ENCODE data around the gene SLMAP. TPM values are rescaled to one million over a fixed set of nuclear protein-coding genes. Genes with fewer than 3 reads are reported as not detected.
"Not testable (repeated sequence)": the region's sequence is repeated elsewhere in the genome, so short reads cannot be mapped to it uniquely, and the experiment has no call there.

The SLMAP gene
- total RNA-seq, 1 donor from 2014 or later, result 58.1 TPM

DNA sequence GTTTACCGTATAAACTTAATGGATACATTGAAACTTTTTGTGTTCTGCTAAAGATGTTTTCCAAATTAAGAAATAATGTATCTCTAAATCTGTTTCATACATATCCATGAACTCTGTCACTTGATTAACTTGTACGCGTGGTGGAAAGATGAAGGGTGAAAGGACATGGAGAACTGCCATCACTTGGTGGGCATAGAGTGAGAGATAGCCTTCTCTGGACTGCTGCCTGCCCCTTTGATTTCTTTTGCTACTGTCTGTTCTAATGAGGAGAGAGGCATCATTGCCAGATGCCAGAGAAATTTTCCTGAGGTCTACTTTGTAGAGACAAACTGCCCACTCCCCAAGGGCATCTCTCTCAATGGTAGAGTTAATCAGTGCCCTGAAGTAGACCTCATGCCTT, 120.5 kb downstream of the SLMAP start:
- no peak overlapping the region for H3K4me3 Mint-ChIP-seq
- intact Hi-C loops (cut with micrococcal nuclease), result no loop called here
- no peaks in the 10 kb centered on the region for H3K27me3 Mint-ChIP-seq
- no peaks in the 10 kb centered on the region for H3K9me3 Mint-ChIP-seq
- H3K4me1 Mint-ChIP-seq, result peaks cover 4% of the 10 kb centered on the region
- DNase-seq, result no peak
- peaks cover 10% of the 10 kb centered on the region for H3K36me3 Mint-ChIP-seq (ENCODE audit: low read depth)
- H3K27ac Mint-ChIP-seq, result no peak overlapping the region

DNA sequence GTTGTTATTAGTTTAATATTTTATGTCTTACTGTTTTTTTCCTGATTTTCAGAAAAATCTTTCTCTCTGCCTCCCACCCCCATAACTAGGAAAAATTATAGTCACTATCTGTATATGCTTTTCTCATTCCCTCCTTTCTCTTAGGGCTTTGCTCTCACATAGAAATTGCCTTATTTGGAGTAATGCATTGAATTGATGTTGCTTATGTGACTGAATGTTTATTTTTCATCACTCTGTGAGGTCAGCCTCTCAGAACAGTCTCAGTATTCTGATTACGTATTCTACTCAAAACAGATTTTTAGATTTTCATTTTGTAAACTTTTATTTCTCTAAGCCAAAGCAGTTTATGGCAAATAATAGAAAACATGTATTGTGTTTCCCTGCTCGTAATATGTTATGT, 121.0 kb downstream of the SLMAP start:
- intact Hi-C loops (cut with micrococcal nuclease), result no loop called here
- Mint-ChIP-seq H3K27me3 (no peaks in the 10 kb centered on the region), H3K36me3 (ENCODE audit: low read depth) (peaks cover 10% of the 10 kb centered on the region), H3K4me3 (no peak overlapping the region), H3K27ac (no peak overlapping the region), H3K4me1 (peaks cover 4% of the 10 kb centered on the region), H3K9me3 (no peaks in the 10 kb centered on the region)
- DNase-seq, result no peak

DNA sequence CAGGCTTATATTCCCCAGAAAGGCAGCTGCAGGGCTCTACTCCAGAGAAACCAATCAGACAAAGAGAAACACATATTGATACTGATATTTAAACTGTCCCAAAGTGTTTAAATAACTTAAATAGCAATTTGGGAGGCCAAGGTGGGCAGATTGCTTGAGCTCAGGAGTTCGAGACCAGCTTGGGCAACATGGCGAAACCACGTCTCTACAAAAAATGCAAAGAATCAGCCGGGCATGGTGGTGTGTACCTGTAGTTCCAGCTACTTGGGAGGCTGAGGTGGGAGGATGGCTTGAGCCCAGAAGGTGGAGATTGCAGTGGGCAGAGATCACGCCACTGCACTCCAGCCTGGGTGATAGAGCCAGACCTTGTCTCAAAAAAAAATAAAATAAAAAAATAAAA, 128.3 kb downstream of the SLMAP start:
- H3K27me3 Mint-ChIP-seq; DNase-seq; H3K9me3 Mint-ChIP-seq; H3K4me1 Mint-ChIP-seq; intact Hi-C loops (cut with micrococcal nuclease); H3K4me3 Mint-ChIP-seq; H3K27ac Mint-ChIP-seq: not testable (repeated sequence)
- peaks cover 17% of the 10 kb centered on the region for H3K36me3 Mint-ChIP-seq (ENCODE audit: low read depth)

DNA sequence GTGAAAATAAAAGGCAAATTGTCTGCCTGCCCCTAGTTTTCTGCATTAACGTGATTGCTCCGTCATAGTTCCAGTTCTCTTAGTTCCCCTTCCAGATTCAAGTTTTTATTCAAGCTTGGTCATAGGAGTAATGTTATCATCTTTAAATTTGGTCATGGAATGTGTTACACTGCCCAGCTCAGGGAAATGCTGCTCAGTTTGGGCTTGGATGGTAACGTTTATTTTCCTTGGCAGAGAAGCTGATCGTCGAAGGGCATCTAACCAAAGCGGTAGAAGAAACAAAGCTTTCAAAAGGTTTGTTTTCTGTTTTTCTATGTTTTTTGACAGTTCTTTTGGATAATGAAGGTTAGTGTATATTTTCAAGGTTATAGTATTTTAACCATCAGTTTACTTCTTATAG, 133.7 kb downstream of the SLMAP start:
- DNase-seq, result no peak
- H3K4me3 Mint-ChIP-seq, result no peak overlapping the region
- intact Hi-C loops (cut with micrococcal nuclease), result no loop called here
- no peaks in the 10 kb centered on the region for H3K4me1 Mint-ChIP-seq
- H3K9me3 Mint-ChIP-seq, result no peaks in the 10 kb centered on the region
- H3K27ac Mint-ChIP-seq, result no peak overlapping the region
- no peaks in the 10 kb centered on the region for H3K27me3 Mint-ChIP-seq
- H3K36me3 Mint-ChIP-seq (ENCODE audit: low read depth), result peaks cover 18% of the 10 kb centered on the region

DNA sequence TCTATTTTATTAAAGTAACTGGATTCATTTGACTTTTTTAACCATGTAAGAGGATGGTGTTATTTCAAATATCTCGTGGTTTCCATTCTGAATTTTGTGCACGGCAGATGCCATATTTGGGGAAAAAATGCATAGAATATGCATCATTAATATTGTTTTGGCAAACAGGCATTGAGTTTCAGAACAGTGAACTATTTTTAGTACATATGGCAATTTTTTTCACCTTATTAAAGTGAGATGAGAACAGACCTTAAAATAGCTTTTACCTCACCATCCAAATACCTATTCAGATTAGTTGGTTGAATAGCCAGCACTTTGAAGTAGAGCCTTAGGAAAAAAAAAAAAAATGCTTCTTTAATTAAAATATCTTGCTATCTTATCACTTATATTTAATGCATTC, 134.8 kb downstream of the SLMAP start:
- peaks cover 12% of the 10 kb centered on the region for H3K36me3 Mint-ChIP-seq (ENCODE audit: low read depth)
- intact Hi-C loops (cut with micrococcal nuclease), result no loop called here
- no peaks in the 10 kb centered on the region for H3K27me3 Mint-ChIP-seq
- no peaks in the 10 kb centered on the region for H3K9me3 Mint-ChIP-seq
- no peak overlapping the region for H3K27ac Mint-ChIP-seq
- no peak for DNase-seq
- H3K4me1 Mint-ChIP-seq, result no peaks in the 10 kb centered on the region
- H3K4me3 Mint-ChIP-seq, result no peak overlapping the region

DNA sequence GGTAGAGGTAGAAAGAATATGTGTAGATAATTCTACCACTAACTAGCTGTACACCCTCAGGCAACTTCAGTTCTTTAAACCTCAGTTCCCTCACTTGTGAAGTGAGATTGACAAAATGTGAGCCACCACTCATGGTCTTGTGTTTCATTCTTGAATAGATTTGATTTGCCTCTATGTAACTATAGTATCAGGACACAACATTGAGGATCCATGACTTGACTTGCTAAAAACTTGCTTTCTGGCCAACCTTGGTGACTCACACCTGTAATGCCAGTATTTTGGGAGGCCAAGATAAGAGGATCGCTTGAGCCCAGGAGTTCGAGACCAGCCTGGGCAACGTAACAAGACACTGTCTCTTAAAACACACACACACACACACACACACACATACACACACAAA, 136.3 kb downstream of the SLMAP start:
- no peaks in the 10 kb centered on the region for H3K9me3 Mint-ChIP-seq
- H3K4me3 Mint-ChIP-seq, result no peak overlapping the region
- no peaks in the 10 kb centered on the region for H3K27me3 Mint-ChIP-seq
- intact Hi-C loops (cut with micrococcal nuclease), result no loop called here
- no peaks in the 10 kb centered on the region for H3K4me1 Mint-ChIP-seq
- peaks cover 17% of the 10 kb centered on the region for H3K36me3 Mint-ChIP-seq (ENCODE audit: low read depth)
- no peak for DNase-seq
- no peak overlapping the region for H3K27ac Mint-ChIP-seq

DNA sequence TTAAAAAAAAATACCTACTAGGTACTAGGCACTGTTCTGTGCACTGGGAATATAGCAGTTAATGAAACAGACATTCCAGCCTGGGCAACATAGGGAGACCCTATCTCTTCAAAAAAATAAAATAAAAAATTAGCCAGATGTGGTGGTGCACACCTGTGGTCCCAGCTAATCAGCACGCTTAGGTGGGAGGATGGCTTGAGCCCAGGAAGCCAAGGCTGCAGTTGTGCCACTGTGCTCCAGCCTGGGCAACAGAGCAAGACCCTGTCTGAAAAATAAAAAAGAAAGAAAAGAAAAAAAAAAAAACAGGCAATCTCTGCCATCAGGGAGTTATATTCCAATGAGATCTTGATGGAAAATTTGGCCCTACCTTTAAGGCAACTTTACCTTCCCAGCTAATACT, 137.0 kb downstream of the SLMAP start:
- Mint-ChIP-seq H3K27me3 (no peaks in the 10 kb centered on the region), H3K4me1 (no peaks in the 10 kb centered on the region), H3K9me3 (no peaks in the 10 kb centered on the region), H3K4me3 (no peak overlapping the region), H3K27ac (no peak overlapping the region), H3K36me3 (ENCODE audit: low read depth) (peaks cover 21% of the 10 kb centered on the region)
- intact Hi-C loops (cut with micrococcal nuclease), result no loop called here
- no peak for DNase-seq

DNA sequence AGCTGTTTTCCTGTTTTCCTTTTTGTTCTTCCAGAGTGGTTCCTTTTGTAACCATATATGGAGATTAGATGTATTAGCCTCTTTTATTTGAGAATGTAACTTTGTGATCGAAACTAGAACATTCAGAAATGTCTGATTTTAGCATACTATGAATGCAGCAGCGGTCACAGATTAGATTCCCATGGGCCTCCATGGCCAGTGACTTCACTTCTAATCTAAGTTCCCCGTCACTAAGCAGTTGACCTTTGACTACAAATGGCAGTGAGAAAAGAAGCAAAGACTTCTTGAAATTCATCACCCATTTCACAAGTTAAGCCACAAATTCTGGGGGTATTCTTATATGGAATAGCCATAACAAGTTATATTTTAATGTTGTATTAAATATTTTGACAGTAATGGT, 137.6 kb downstream of the SLMAP start:
- H3K27me3 Mint-ChIP-seq, result no peaks in the 10 kb centered on the region
- peaks cover 25% of the 10 kb centered on the region for H3K36me3 Mint-ChIP-seq (ENCODE audit: low read depth)
- H3K9me3 Mint-ChIP-seq, result no peaks in the 10 kb centered on the region
- no peak for DNase-seq
- intact Hi-C loops (cut with micrococcal nuclease), result no loop called here
- no peaks in the 10 kb centered on the region for H3K4me1 Mint-ChIP-seq
- no peak overlapping the region for H3K4me3 Mint-ChIP-seq
- no peak overlapping the region for H3K27ac Mint-ChIP-seq

DNA sequence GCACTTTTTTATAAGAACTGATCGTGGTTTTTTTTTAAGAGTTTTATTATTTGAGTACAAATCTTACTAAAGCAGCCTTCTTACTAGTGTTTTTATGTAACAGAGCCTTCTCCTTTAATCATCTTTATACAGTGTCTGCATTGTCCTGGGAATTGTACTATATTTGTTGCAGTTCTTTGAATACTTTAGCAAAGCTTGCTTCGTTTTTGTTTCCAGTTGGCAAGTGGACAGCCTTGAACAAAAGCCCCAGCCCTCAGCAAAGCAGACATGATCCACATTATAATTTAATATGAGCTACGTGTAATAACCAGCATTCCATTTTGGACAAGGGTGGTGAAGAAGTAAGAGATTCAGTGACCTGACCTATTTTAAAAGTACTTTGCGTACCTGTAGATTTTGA, 139.9 kb downstream of the SLMAP start:
- intact Hi-C loops (cut with micrococcal nuclease), result no loop called here
- peaks cover 30% of the 10 kb centered on the region for H3K36me3 Mint-ChIP-seq (ENCODE audit: low read depth)
- H3K9me3 Mint-ChIP-seq, result no peaks in the 10 kb centered on the region
- H3K4me1 Mint-ChIP-seq, result no peaks in the 10 kb centered on the region
- no peak overlapping the region for H3K27ac Mint-ChIP-seq
- no peak for DNase-seq
- H3K27me3 Mint-ChIP-seq, result no peaks in the 10 kb centered on the region
- H3K4me3 Mint-ChIP-seq, result no peak overlapping the region

DNA sequence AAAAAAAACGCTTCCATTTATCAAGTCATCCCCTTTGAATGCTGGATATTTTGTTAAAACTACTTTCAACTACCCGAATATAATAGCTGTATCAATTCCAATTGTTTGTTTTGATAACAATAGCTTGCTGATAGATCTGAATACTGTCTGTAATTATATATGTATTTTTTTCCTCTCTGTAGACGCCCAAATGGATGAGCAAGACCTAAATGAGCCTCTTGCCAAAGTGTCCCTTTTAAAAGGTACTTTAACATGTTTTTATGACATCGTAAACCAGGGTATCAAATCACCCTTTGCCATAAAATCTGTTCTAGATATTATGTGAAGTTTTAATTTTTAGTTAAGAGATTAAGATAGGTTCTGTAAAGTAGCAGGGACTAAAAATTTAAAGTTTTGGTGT, 140.6 kb downstream of the SLMAP start:
- Mint-ChIP-seq H3K36me3 (ENCODE audit: low read depth) (peaks cover 35% of the 10 kb centered on the region), H3K4me3 (no peak overlapping the region), H3K4me1 (no peaks in the 10 kb centered on the region), H3K27ac (no peak overlapping the region), H3K27me3 (no peaks in the 10 kb centered on the region), H3K9me3 (no peaks in the 10 kb centered on the region)
- no peak for DNase-seq
- intact Hi-C loops (cut with micrococcal nuclease), result no loop called here

DNA sequence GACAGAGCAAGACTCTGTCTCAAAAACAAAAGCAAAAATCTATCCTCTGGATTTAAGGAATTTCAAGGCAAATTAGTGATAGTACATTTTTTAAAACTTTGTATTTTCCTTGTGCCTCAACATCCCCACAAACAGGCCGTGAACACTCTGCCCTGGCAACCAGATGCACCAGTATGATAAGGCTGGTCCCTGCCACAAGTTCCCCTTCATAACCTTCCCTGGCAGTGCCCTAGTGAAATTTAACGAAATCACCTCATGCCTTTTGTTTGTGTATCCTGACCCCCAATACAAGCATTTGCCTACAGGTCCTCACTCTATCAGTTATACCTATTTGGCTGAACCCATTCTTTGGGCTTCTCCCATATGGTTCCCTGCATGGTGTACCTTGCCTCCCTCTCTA, 144.7 kb downstream of the SLMAP start:
- no peak for DNase-seq
- Mint-ChIP-seq H3K4me3 (no peak overlapping the region), H3K4me1 (no peaks in the 10 kb centered on the region), H3K27ac (no peak overlapping the region), H3K36me3 (ENCODE audit: low read depth) (peaks cover 40% of the 10 kb centered on the region), H3K9me3 (no peaks in the 10 kb centered on the region), H3K27me3 (no peaks in the 10 kb centered on the region)
- intact Hi-C loops (cut with micrococcal nuclease), result no loop called here

DNA sequence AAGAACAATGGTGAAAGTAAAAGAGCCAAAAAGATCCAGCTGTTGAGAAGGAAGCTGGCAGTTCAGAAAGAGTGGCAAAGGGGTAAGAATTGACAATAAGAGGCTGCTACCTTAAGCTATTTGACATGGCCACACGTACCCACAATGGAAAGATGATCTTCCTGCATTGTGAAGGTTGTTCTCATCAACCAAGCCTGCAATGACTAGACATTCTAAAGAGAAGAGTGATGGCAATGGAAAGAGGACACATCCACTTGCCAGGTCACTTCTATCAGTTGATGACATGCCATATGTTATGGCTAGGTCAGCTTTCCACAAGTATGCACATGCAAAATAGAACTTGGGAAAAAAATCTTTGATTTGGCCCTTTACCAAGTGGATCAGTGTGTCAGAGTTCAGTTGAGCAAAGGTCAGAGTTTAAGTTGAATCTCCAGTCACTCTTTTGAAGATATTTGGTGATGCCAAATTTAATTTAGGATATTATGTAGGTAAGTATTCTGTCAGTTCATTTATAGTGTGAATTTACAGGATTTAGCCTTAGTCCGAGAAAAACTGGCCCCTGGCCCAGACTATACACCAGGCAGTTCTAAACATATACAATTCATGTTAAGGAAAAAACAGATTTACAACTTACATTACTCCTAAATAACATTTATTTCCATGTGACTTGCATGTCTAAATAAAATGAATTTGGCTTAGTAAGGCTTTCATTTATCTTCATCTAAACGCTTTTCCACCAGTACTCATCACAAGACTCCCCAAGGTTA, 147.2 kb downstream of the SLMAP start:
- no peaks in the 10 kb centered on the region for H3K9me3 Mint-ChIP-seq
- no peaks in the 10 kb centered on the region for H3K4me1 Mint-ChIP-seq
- no peak overlapping the region for H3K27ac Mint-ChIP-seq
- intact Hi-C loops (cut with micrococcal nuclease), result no loop called here
- peaks cover 22% of the 10 kb centered on the region for H3K36me3 Mint-ChIP-seq (ENCODE audit: low read depth)
- no peak for DNase-seq
- H3K27me3 Mint-ChIP-seq, result no peaks in the 10 kb centered on the region
- no peak overlapping the region for H3K4me3 Mint-ChIP-seq

DNA sequence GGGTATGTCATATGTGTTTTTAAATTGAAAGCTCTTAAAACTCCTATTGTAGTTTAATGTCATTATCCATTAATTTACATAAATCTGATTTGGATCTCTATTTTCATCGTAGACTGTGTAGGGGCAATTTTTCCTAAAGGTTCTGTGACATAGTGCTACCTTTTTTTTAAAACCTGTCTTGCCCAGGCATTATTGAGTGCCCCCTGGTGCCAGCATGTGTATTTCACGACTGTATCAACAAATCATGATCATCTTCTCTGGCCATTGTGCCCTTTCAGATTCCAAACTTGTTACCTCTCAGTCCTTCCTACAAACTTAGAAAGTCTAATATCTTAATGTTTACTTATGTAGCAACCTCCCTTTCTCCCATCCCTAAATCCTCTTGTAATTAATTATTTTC, 154.9 kb downstream of the SLMAP start:
- no peaks in the 10 kb centered on the region for H3K9me3 Mint-ChIP-seq
- peak; percentile 66 for DNase-seq
- no peak overlapping the region for H3K4me3 Mint-ChIP-seq
- H3K4me1 Mint-ChIP-seq, result no peaks in the 10 kb centered on the region
- no peak overlapping the region for H3K27ac Mint-ChIP-seq
- intact Hi-C loops (cut with micrococcal nuclease), result no loop called here
- peaks cover 25% of the 10 kb centered on the region for H3K36me3 Mint-ChIP-seq (ENCODE audit: low read depth)
- no peaks in the 10 kb centered on the region for H3K27me3 Mint-ChIP-seq

DNA sequence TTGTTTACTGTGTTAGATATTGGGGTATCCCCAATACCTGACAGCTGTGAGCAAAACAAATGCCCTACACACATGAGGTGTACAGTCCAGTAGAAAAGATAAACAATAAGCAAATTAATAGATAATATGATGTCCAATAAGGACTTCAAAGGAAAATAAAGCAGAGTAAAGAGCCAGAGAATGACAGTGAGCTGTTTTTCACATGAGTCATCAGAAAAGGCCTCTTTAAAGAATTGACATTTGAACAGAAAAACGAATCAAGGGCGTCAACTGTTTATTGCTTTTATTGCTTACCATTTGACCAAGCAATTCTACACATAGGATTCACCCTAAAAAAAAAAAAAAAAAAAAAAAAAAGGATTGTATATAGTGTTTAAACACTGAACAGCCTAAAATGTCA, 155.5 kb downstream of the SLMAP start:
- intact Hi-C loops (cut with micrococcal nuclease), result no loop called here
- H3K4me3 Mint-ChIP-seq, result no peak overlapping the region
- H3K4me1 Mint-ChIP-seq, result no peaks in the 10 kb centered on the region
- no peaks in the 10 kb centered on the region for H3K27me3 Mint-ChIP-seq
- no peak for DNase-seq
- H3K36me3 Mint-ChIP-seq (ENCODE audit: low read depth), result peaks cover 31% of the 10 kb centered on the region
- no peak overlapping the region for H3K27ac Mint-ChIP-seq
- H3K9me3 Mint-ChIP-seq, result no peaks in the 10 kb centered on the region

DNA sequence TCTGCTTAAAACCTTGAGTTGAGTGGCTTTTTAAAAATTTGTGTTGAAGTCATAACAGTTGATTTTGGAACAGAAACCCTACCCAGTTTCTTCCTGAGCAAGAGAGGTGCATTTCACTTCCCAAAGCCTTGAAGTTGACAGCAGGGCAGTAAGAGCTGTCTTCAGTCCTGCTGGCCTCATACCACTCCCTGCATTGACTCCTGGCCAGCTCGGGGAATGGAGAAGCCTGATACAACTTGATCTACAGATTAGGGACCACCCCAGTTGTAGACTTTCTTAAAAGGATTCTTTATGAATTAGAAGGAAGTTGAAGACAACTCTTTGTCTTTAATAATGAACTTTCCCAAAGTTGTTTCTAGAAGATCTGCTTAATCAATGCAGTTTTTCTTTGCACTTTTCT, 161.5 kb downstream of the SLMAP start:
- no peak for DNase-seq
- Mint-ChIP-seq H3K9me3 (no peaks in the 10 kb centered on the region), H3K27me3 (no peaks in the 10 kb centered on the region), H3K4me1 (no peaks in the 10 kb centered on the region), H3K36me3 (ENCODE audit: low read depth) (peaks cover 50% of the 10 kb centered on the region), H3K4me3 (no peak overlapping the region), H3K27ac (no peak overlapping the region)
- intact Hi-C loops (cut with micrococcal nuclease), result no loop called here
